Measurements from ENCODE around the gene MGAT3. TPM values are rescaled to one million over a fixed set of nuclear protein-coding genes. Genes with fewer than 3 reads are reported as not detected.

The MGAT3 gene
- total and polyA plus RNA-seq, 2 of the 13 experiments (the other 11 are each of a cell fraction or from before 2014, with no cell fraction given) = 0.11 to 0.15 TPM

GRCh38 chr22:39429186-39429585, 27.6 kb upstream of the MGAT3 start:
- no peaks in the 10 kb centered on the region for H3K79me2 ChIP-seq (ENCODE audit: insufficient read depth, low read length)
- no peaks in the 10 kb centered on the region for H3K27me3 ChIP-seq (ENCODE audit: control insufficient read depth in 1 of 2, insufficient read depth in 2 of 2, low read length in 2 of 2)
- POLR2A ChIA-PET = no interaction called here
- CTCF ChIA-PET (ENCODE audit: low intra/inter-chr PET ratio, low total read pairs) = no interaction called here
- no peak overlapping the region for H3K4me3 ChIP-seq (replicated peaks in 1 of 3; ENCODE audit: insufficient read depth in 1 of 3, low read depth in 2 of 3, low read length in 3 of 3)
- no peaks in the 10 kb centered on the region for H3K9me3 ChIP-seq (ENCODE audit: low read length)
- in situ Hi-C loops (cut with HindIII; ENCODE audit: extremely low pct_ligation_motif_present, low pct_unique_long_range_greater_than_20kb) (no loop called here), intact Hi-C loops (cut with micrococcal nuclease; ENCODE audit: unreplicated experiment) (no loop called here)
- no peak overlapping the region for H3K9ac ChIP-seq (ENCODE audit: insufficient read depth, low read depth, low read length)
- H3K4me1 ChIP-seq (ENCODE audit: insufficient read depth, low read length) = no peaks in the 10 kb centered on the region
- 96% methylated on average over 13 of the region's 13 CpGs for WGBS (ENCODE audit: low lambda C conversion rate)
- no peak for DNase-seq (ENCODE audit: low spot score)
- no peak overlapping the region for H2AFZ ChIP-seq (ENCODE audit: low read length)
- FAIRE-seq = no peak
- no peak overlapping the region for H3K4me2 ChIP-seq (ENCODE audit: low read depth, low read length)
- 0 out of 2 replicates have a peak, but pooled peaks cover 3% of the 10 kb centered on the region for H4K20me1 ChIP-seq (ENCODE audit: insufficient read depth, low read length)
- BruUV-seq (replicated peaks) = no TSS peak
- no peak for TF ChIP-seq ESRRA (CRISPR knock-in tag; IDR thresholded peaks at IDR 0.05; ENCODE audit: low read depth)
- no peak for TF ChIP-seq PLSCR1 (CRISPR knock-in tag; IDR thresholded peaks at IDR 0.05; ENCODE audit: borderline replicate concordance)
- TF ChIP-seq ZMYM2 (CRISPR knock-in tag; IDR thresholded peaks at IDR 0.05) = no peak
- no peak for TF ChIP-seq ZGPAT (CRISPR knock-in tag; IDR thresholded peaks at IDR 0.05)
- no peak for ATAC-seq
- H3K27ac ChIP-seq (ENCODE audit: extremely low read length, insufficient read depth, low read length) = no peak overlapping the region
- peaks cover 23 to 45% of the 10 kb centered on the region in 2 experiments for H3K36me3 ChIP-seq (replicated peaks in 1 of 2; ENCODE audit: control insufficient read depth in 1 of 2, insufficient read depth in 2 of 2, low read length in 2 of 2)

- no peak for DNase-seq (ENCODE audit: low spot score)
- no TSS peak for BruUV-seq (replicated peaks)
- no peak for ATAC-seq
- in situ Hi-C loops (cut with HindIII; ENCODE audit: extremely low pct_ligation_motif_present, low pct_unique_long_range_greater_than_20kb) = no loop called here
- intact Hi-C loops (cut with micrococcal nuclease; ENCODE audit: unreplicated experiment) = no loop called here
- Histone ChIP-seq H3K9ac (ENCODE audit: insufficient read depth, low read depth, low read length) (no peak overlapping the region), H3K4me3 (replicated peaks in 1 of 3; ENCODE audit: insufficient read depth in 1 of 3, low read depth in 2 of 3, low read length in 3 of 3) (no peak overlapping the region), H2AFZ (ENCODE audit: low read length) (no peak overlapping the region), H3K9me3 (ENCODE audit: low read length) (no peaks in the 10 kb centered on the region), H3K4me2 (ENCODE audit: low read depth, low read length) (no peak overlapping the region), H3K27ac (ENCODE audit: extremely low read length, insufficient read depth, low read length) (no peak overlapping the region), H3K79me2 (ENCODE audit: insufficient read depth, low read length) (no peaks in the 10 kb centered on the region), H3K4me1 (ENCODE audit: insufficient read depth, low read length) (no peaks in the 10 kb centered on the region), H3K27me3 (ENCODE audit: control insufficient read depth in 1 of 2, insufficient read depth in 2 of 2, low read length in 2 of 2) (no peaks in the 10 kb centered on the region), H3K36me3 (replicated peaks in 1 of 2; ENCODE audit: control insufficient read depth in 1 of 2, insufficient read depth in 2 of 2, low read length in 2 of 2) (peaks cover 23 to 40% of the 10 kb centered on the region in 2 experiments), H4K20me1 (ENCODE audit: insufficient read depth, low read length) (0 out of 2 replicates have a peak, but pooled peaks cover 3% of the 10 kb centered on the region)
- POLR2A ChIA-PET = no interaction called here
- FAIRE-seq = no peak
- CTCF ChIA-PET (ENCODE audit: low intra/inter-chr PET ratio, low total read pairs) = no interaction called here
- 94% methylated on average over 21 of the region's 27 CpGs for WGBS (ENCODE audit: low lambda C conversion rate)
- TF ChIP-seq ARNT2 (CRISPR knock-in tag; IDR thresholded peaks at IDR 0.05; ENCODE audit: low read depth) (no peak), ZNF263 (CRISPR knock-in tag; IDR thresholded peaks at IDR 0.05) (no peak), ZSCAN20 (CRISPR knock-in tag; IDR thresholded peaks at IDR 0.05; ENCODE audit: borderline replicate concordance) (no peak), ZMAT3 (CRISPR knock-in tag; conservative IDR thresholded peaks at IDR 0.05) (no peak), ZNF704 (CRISPR knock-in tag; IDR thresholded peaks at IDR 0.05; ENCODE audit: borderline replicate concordance) (no peak), MYNN (CRISPR knock-in tag; IDR thresholded peaks at IDR 0.05; ENCODE audit: low read depth) (no peak), ZNF776 (CRISPR knock-in tag; IDR thresholded peaks at IDR 0.05) (no peak), JUND (CRISPR knock-in tag; IDR thresholded peaks at IDR 0.05) (no peak), KLF15 (CRISPR knock-in tag; IDR thresholded peaks at IDR 0.05; ENCODE audit: borderline replicate concordance) (no peak), ZNF33A (CRISPR knock-in tag; IDR thresholded peaks at IDR 0.05; ENCODE audit: borderline replicate concordance) (no peak), CBX5 (CRISPR knock-in tag; IDR thresholded peaks at IDR 0.05; ENCODE audit: borderline replicate concordance) (no peak), SRF (IDR thresholded peaks at IDR 0.05; ENCODE audit: low read depth, low read length) (no peak)
Measured at GRCh38 chr22:39429916-39430575, 26.8 kb upstream of the MGAT3 start.
